Measurements from ENCODE around the gene FNDC3B.

DNA sequence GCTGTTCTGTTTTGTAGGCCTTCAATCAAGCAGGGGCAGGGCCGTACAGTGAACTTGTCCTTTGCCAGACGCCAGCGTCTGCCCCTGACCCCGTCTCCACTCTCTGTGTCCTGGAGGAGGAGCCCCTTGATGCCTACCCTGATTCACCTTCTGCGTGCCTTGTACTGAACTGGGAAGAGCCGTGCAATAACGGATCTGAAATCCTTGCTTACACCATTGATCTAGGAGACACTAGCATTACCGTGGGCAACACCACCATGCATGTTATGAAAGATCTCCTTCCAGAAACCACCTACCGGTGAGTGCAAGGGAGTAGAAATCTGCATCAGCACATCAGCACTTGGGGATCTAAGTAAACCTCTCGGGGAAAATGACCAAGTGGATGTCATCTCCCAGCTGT lies 313.4 kb downstream of the FNDC3B start:
- TF ChIP-seq, protein P1, sequence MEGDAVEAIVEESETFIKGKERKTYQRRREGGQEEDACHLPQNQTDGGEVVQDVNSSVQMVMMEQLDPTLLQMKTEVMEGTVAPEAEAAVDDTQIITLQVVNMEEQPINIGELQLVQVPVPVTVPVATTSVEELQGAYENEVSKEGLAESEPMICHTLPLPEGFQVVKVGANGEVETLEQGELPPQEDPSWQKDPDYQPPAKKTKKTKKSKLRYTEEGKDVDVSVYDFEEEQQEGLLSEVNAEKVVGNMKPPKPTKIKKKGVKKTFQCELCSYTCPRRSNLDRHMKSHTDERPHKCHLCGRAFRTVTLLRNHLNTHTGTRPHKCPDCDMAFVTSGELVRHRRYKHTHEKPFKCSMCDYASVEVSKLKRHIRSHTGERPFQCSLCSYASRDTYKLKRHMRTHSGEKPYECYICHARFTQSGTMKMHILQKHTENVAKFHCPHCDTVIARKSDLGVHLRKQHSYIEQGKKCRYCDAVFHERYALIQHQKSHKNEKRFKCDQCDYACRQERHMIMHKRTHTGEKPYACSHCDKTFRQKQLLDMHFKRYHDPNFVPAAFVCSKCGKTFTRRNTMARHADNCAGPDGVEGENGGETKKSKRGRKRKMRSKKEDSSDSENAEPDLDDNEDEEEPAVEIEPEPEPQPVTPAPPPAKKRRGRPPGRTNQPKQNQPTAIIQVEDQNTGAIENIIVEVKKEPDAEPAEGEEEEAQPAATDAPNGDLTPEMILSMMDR (IDR thresholded peaks at IDR 0.05) = no peak
- TF ChIP-seq POLR2A (IDR thresholded peaks at IDR 0.05) = no peak
